SK-N-SH (cell line): Measurements from ENCODE around the gene TUT4. TPM values are rescaled to one million over a fixed set of nuclear protein-coding genes. Genes with fewer than 3 reads are reported as not detected.

Experiments used
- CTCF ChIA-PET: fragments of 300-600, 350-600 bp; formaldehyde crosslinking; extraction: SDS; loops from one replicate; lab custom pipeline; 2021; lab: Yijun Ruan, JAX
- POLR2A ChIA-PET: fragments of 350-600 bp; sonication (Branson Sonifier 250); formaldehyde crosslinking; extraction: SDS; loops from one replicate; lab custom pipeline; 2020; ENCODE audit warnings: antibody characterized with exemption, inconsistent platforms; lab: Yijun Ruan, JAX
- DNase-seq: peaks from one replicate; pipeline ENCODE4 v3.0.0; 2012
- H2AFZ ChIP-seq: fragments of 200-600 bp; sonication (generic); 2 replicates; pipeline ENCODE4 v1.8.1; 2016; ENCODE audit warnings: antibody characterized with exemption, mild to moderate bottlenecking, low read depth
- H3F3A ChIP-seq: fragments of 200-600 bp; sonication (generic); replicated peaks from 2 replicates; pipeline ENCODE3; 2016; ENCODE audit warnings: antibody characterized with exemption, mild to moderate bottlenecking; ENCODE audit not compliant: insufficient read depth
- H3K27ac ChIP-seq, 2 experiments: fragments of 200-500 bp in 1 of 2; fragments of 200-600 bp in 1 of 2; sonication (Bioruptor generic) in 1 of 2; sonication (generic), shearing (Covaris generic) in 1 of 2; 2 replicates each; pipeline versions ENCODE4 v1.5.1 to v1.6.1; 2014 to 2016; ENCODE audit warnings: low read depth in 2 of 2, inconsistent platforms in 1 of 2, low read length in 1 of 2, mild to moderate bottlenecking in 1 of 2, mixed read lengths in 1 of 2
- H3K27me3 ChIP-seq: fragments of 200-600 bp; sonication (generic), shearing (Covaris generic); 2 replicates; pipeline ENCODE4 v1.6.1; 2016; ENCODE audit warnings: mixed run types; ENCODE audit not compliant: insufficient read depth
- H3K36me3 ChIP-seq, 2 experiments: fragments of 200-500 bp in 1 of 2; fragments of 200-600 bp in 1 of 2; sonication (Bioruptor generic) in 1 of 2; sonication (generic) in 1 of 2; replicated peaks in 1 of 2; 2 replicates each; pipeline versions ENCODE3 to v1.5.1; 2014 to 2016; ENCODE audit warnings: low read length in 1 of 2, mild to moderate bottlenecking in 1 of 2; ENCODE audit not compliant: insufficient read depth in 2 of 2, control insufficient read depth in 1 of 2
- H3K4me1 ChIP-seq, 2 experiments: fragments of 200-500 bp in 1 of 2; fragments of 200-600 bp in 1 of 2; sonication (Bioruptor generic) in 1 of 2; sonication (generic), shearing (Covaris generic) in 1 of 2; 2 replicates each; pipeline versions ENCODE4 v1.5.1 to v1.6.1; 2014 to 2016; ENCODE audit warnings: low read depth in 1 of 2, low read length in 1 of 2, mixed run types in 1 of 2; ENCODE audit not compliant: insufficient read depth in 2 of 2, control insufficient read depth in 1 of 2
- H3K4me2 ChIP-seq: fragments of 200-600 bp; sonication (generic), shearing (Covaris generic); 2 replicates; pipeline ENCODE4 v1.6.1; 2017; ENCODE audit warnings: mixed run types
- H3K4me3 ChIP-seq, 2 experiments: fragments of 200-500 bp in 1 of 2; fragments of 200-600 bp in 1 of 2; sonication (Bioruptor generic) in 1 of 2; sonication (generic), shearing (Covaris generic) in 1 of 2; 2 replicates each; pipeline versions ENCODE4 v1.5.1 to v1.8.1; 2014 to 2016; ENCODE audit warnings: low read depth in 2 of 2, inconsistent platforms in 1 of 2, low read length in 1 of 2, mild to moderate bottlenecking in 1 of 2, mixed read lengths in 1 of 2, moderate library complexity in 1 of 2
- H3K79me2 ChIP-seq: fragments of 200-600 bp; sonication (generic); 2 replicates; pipeline ENCODE4 v1.8.1; 2017; ENCODE audit warnings: mild to moderate bottlenecking; ENCODE audit not compliant: insufficient read depth
- H3K9ac ChIP-seq: fragments of 200-600 bp; sonication (generic); 2 replicates; pipeline ENCODE4 v1.6.1; 2017; ENCODE audit warnings: mixed run types
- H3K9me2 ChIP-seq: fragments of 200-600 bp; sonication (generic); 2 replicates; pipeline ENCODE4 v1.6.1; 2017; ENCODE audit warnings: mixed run types
- H3K9me3 ChIP-seq: fragments of 200-600 bp; sonication (generic); 2 replicates; pipeline ENCODE4 v1.6.1; 2017; ENCODE audit warnings: mixed run types, mild to moderate bottlenecking, moderate library complexity
- H4K20me1 ChIP-seq: fragments of 200-600 bp; sonication (generic); 2 replicates; pipeline ENCODE4 v1.6.1; 2017; ENCODE audit warnings: mild to moderate bottlenecking, mixed run types; ENCODE audit not compliant: insufficient read depth
- CTCF ChIP-seq: fragments of 200-600 bp; sonication (generic); IDR thresholded peaks from 2 replicates; pipeline ENCODE4 v1.6.1; 2017; ENCODE audit warnings: antibody characterized with exemption, mild to moderate bottlenecking, moderate library complexity
- NRF1 ChIP-seq: IDR thresholded peaks from 2 replicates; pipeline ENCODE4 v1.6.1; 2012; ENCODE audit warnings: low read depth, mild to moderate bottlenecking, low read length
- PBX3 ChIP-seq: IDR thresholded peaks from 2 replicates; pipeline ENCODE4; 2012
- REST ChIP-seq: IDR thresholded peaks from 2 replicates; pipeline ENCODE4 v1.6.1; 2012; ENCODE audit warnings: mild to moderate bottlenecking, low read depth, low read length, moderate library complexity
- ZBTB33 ChIP-seq: IDR thresholded peaks from 2 replicates; pipeline ENCODE4 v1.4.0; 2012; ENCODE audit warnings: low read depth, borderline replicate concordance
- WGBS: methylation state at CpG from one replicate; pipeline ENCODE4 v1.1.6; 2017; ENCODE audit warnings: low lambda C conversion rate; 5-methylcytosine and 5-hydroxymethylcytosine counted together
- polyA plus RNA-seq, 3 experiments: library from polyadenylated mRNA; depleted of rRNA; stranded (reverse); fragments of >200 nt; gene quantifications; 2 replicates each; pipeline ENCODE4 v1.2.3, GENCODE V29; 2012

Gene TUT4
- polyA plus RNA-seq, 1 of the 3 experiments (the other 2 are of a cell fraction): 28.3 TPM

GRCh38 chr1:52542085-52542688, 10.7 kb downstream of the TUT4 start:
- 91% methylated on average over 5 of the region's 5 CpGs for WGBS
- TF ChIP-seq CTCF (no peak), REST (no peak), PBX3 (no peak), NRF1 (no peak), ZBTB33 (no peak)
- no peak overlapping the region for H2AFZ ChIP-seq
- no peaks in the 10 kb centered on the region for H3K9me2 ChIP-seq
- H3K9ac ChIP-seq: no peak overlapping the region
- CTCF ChIA-PET: interaction anchor here (1.7 kb wide), 1 partner anchor 44 kb away, joined by 3 read pairs; no protein-coding TSS in a partner anchor
- H4K20me1 ChIP-seq: peaks cover 20% of the 10 kb centered on the region
- H3K79me2 ChIP-seq: peaks cover 100% of the 10 kb centered on the region
- H3K4me2 ChIP-seq: no peak overlapping the region
- H3F3A ChIP-seq: peaks cover 10% of the 10 kb centered on the region
- no peaks in the 10 kb centered on the region for H3K27me3 ChIP-seq
- H3K4me1 ChIP-seq: no peaks in the 10 kb centered on the region
- no peak overlapping the region for H3K4me3 ChIP-seq
- H3K9me3 ChIP-seq: peaks cover 16% of the 10 kb centered on the region; the same call in 1 of the 2 replicates
- no peak overlapping the region for H3K27ac ChIP-seq
- H3K36me3 ChIP-seq: peaks cover 0 to 30% of the 10 kb centered on the region in 2 experiments
- POLR2A ChIA-PET: no interaction called here
- DNase-seq: no peak
